H9 (cell line): ENCODE data around the gene LRRC27. TPM values are rescaled to one million over a fixed set of nuclear protein-coding genes. Genes with fewer than 3 reads are reported as not detected.
A peak's percentile ranks its signal among the peaks of the same experiment; 100 is the strongest.

Experiments used
- DNase-seq: peaks from one replicate; pipeline ENCODE4 v3.0.0-alpha.2; 2017
- H2AFZ ChIP-seq: one replicate; pipeline ENCODE4 v1.6.1; 2013; ENCODE audit warnings: mild to moderate bottlenecking, low read length, control low read depth, moderate library complexity
- H2AK5ac ChIP-seq: 2 replicates; pipeline ENCODE4 v1.6.1; 2013; ENCODE audit warnings: low read length, control low read depth, mixed read lengths; ENCODE audit not compliant: insufficient read length
- H2BK120ac ChIP-seq: one replicate; pipeline ENCODE4 v1.6.1; 2013; ENCODE audit warnings: low read depth, mild to moderate bottlenecking, low read length, control low read depth, inconsistent platforms; ENCODE audit not compliant: poor library complexity, severe bottlenecking
- H2BK12ac ChIP-seq: 2 replicates; pipeline ENCODE4 v1.6.1; 2013; ENCODE audit warnings: low read length, control low read depth, mixed read lengths, low read depth; ENCODE audit not compliant: insufficient read length
- H2BK15ac ChIP-seq: 2 replicates; pipeline ENCODE4 v1.6.1; 2013; ENCODE audit warnings: low read depth, low read length, control low read depth
- H2BK20ac ChIP-seq: one replicate; pipeline ENCODE4 v1.6.1; 2013; ENCODE audit warnings: low read depth, mild to moderate bottlenecking, low read length, control low read depth, inconsistent platforms; ENCODE audit not compliant: poor library complexity, severe bottlenecking
- H2BK5ac ChIP-seq: 2 replicates; pipeline ENCODE4 v1.6.1; 2013; ENCODE audit warnings: low read length, control low read depth, mixed read lengths; ENCODE audit not compliant: insufficient read length
- H3K14ac ChIP-seq: 2 replicates; pipeline ENCODE4 v1.6.1; 2013; ENCODE audit warnings: low read length, control low read depth; ENCODE audit not compliant: insufficient read depth
- H3K18ac ChIP-seq: 2 replicates; pipeline ENCODE4 v1.6.1; 2013; ENCODE audit warnings: low read depth, mild to moderate bottlenecking, mixed read lengths, low read length, control low read depth; ENCODE audit not compliant: insufficient read length
- H3K23ac ChIP-seq: 2 replicates; pipeline ENCODE4 v1.6.1; 2013; ENCODE audit warnings: low read length, control low read depth, mixed read lengths, low read depth; ENCODE audit not compliant: insufficient read length
- H3K23me2 ChIP-seq: 2 replicates; pipeline ENCODE4 v1.6.1; 2013; ENCODE audit warnings: low read depth, mild to moderate bottlenecking, mixed read lengths, low read length, control low read depth; ENCODE audit not compliant: insufficient read length, poor library complexity, severe bottlenecking
- H3K27ac ChIP-seq: 2 replicates; pipeline ENCODE4 v1.5.1; 2013; ENCODE audit warnings: low read length, control low read depth, mixed read lengths, low read depth; ENCODE audit not compliant: insufficient read length
- H3K27me3 ChIP-seq: 2 replicates; pipeline ENCODE4 v1.6.1; 2013; ENCODE audit warnings: low read length, control low read depth, inconsistent platforms; ENCODE audit not compliant: insufficient read depth
- H3K4ac ChIP-seq: 2 replicates; pipeline ENCODE4 v1.6.1; 2013; ENCODE audit warnings: low read depth, mild to moderate bottlenecking, control low read depth, inconsistent platforms, low read length, moderate library complexity
- H3K4me1 ChIP-seq: 2 replicates; pipeline ENCODE4 v1.6.1; 2013; ENCODE audit warnings: low read length, control low read depth, inconsistent platforms; ENCODE audit not compliant: insufficient read depth
- H3K4me2 ChIP-seq: 2 replicates; pipeline ENCODE4 v1.6.1; 2013; ENCODE audit warnings: low read length, control low read depth, mixed read lengths; ENCODE audit not compliant: insufficient read length, insufficient read depth
- H3K56ac ChIP-seq: 2 replicates; pipeline ENCODE4 v1.6.1; 2013; ENCODE audit warnings: low read depth, mild to moderate bottlenecking, mixed read lengths, low read length, control low read depth; ENCODE audit not compliant: insufficient read length
- H3K79me1 ChIP-seq: 2 replicates; pipeline ENCODE4 v1.6.1; 2013; ENCODE audit warnings: low read depth, mild to moderate bottlenecking, moderate library complexity, low read length, control low read depth, inconsistent platforms; ENCODE audit not compliant: insufficient read depth, poor library complexity, severe bottlenecking
- H3K79me2 ChIP-seq: 2 replicates; pipeline ENCODE4 v1.6.1; 2013; ENCODE audit warnings: low read length, control low read depth, inconsistent platforms; ENCODE audit not compliant: insufficient read depth
- H3K9ac ChIP-seq: 2 replicates; pipeline ENCODE4 v1.6.1; 2013; ENCODE audit warnings: low read length, control low read depth, mixed read lengths; ENCODE audit not compliant: insufficient read length; ENCODE audit errors: extremely low read depth
- H3K9me3 ChIP-seq: one replicate; pipeline ENCODE4 v1.6.1; 2013; ENCODE audit warnings: low read depth, low read length, inconsistent platforms; ENCODE audit not compliant: control insufficient read depth
- H3T11ph ChIP-seq: one replicate; pipeline ENCODE4 v1.6.1; 2013; ENCODE audit warnings: mild to moderate bottlenecking, low read length, control low read depth, inconsistent platforms
- H4K20me1 ChIP-seq: one replicate; pipeline ENCODE4 v1.6.1; 2013; ENCODE audit not compliant: control insufficient read depth, insufficient read length, insufficient read depth
- H4K5ac ChIP-seq: 2 replicates; pipeline ENCODE4 v1.6.1; 2013; ENCODE audit warnings: low read depth, mild to moderate bottlenecking, mixed read lengths, low read length, control low read depth; ENCODE audit not compliant: insufficient read length
- H4K8ac ChIP-seq: replicated peaks from 2 replicates; pipeline ENCODE4 v1.6.1; 2013; ENCODE audit warnings: low read length, control low read depth, mixed read lengths, low read depth; ENCODE audit not compliant: insufficient read length
- H4K91ac ChIP-seq: 2 replicates; pipeline ENCODE4 v1.6.1; 2013; ENCODE audit warnings: low read depth, mild to moderate bottlenecking, moderate library complexity, mixed read lengths, low read length, control low read depth; ENCODE audit not compliant: insufficient read length
- H3K27ac Mint-ChIP-seq, 3 experiments: 2 replicates in 2 of 3; 3 replicates in 1 of 3; pipeline ENCODE4 v1.8.0; 2020 to 2021; ENCODE audit warnings: mixed read lengths in 3 of 3, mild to moderate bottlenecking in 1 of 3, moderate library complexity in 1 of 3
- H3K27me3 Mint-ChIP-seq: 2 replicates; pipeline ENCODE4 v1.8.0; 2021; ENCODE audit warnings: low read depth, mild to moderate bottlenecking, moderate library complexity, mixed read lengths
- H3K36me3 Mint-ChIP-seq, 3 experiments: 2 replicates in 2 of 3; 3 replicates in 1 of 3; pipeline ENCODE4 v1.8.0; 2020 to 2021; ENCODE audit warnings: low read depth in 3 of 3, mixed read lengths in 3 of 3; ENCODE audit not compliant: insufficient read depth in 1 of 3
- H3K4me1 Mint-ChIP-seq, 2 experiments: 2 replicates each; pipeline ENCODE4 v1.8.0; 2020; ENCODE audit warnings: mixed read lengths in 2 of 2
- H3K4me3 Mint-ChIP-seq, 2 experiments: 2 replicates in 1 of 2; 3 replicates in 1 of 2; pipeline ENCODE4 v1.8.0; 2020 to 2021; ENCODE audit warnings: mild to moderate bottlenecking in 2 of 2, mixed read lengths in 2 of 2, moderate library complexity in 1 of 2
- H3K9me3 Mint-ChIP-seq, 2 experiments: 2 replicates in 1 of 2; 3 replicates in 1 of 2; pipeline ENCODE4 v1.8.0; 2020; ENCODE audit warnings: mild to moderate bottlenecking in 2 of 2, mixed read lengths in 2 of 2, moderate library complexity in 1 of 2
- WGBS: extraction: QIAGEN DNeasy Blood & Tissue Kit; methylation state at CpG from one replicate; pipeline ENCODE4 v1.1.7; 2013; ENCODE audit warnings: missing lambda C conversion rate, low lambda C conversion rate, mixed read lengths; ENCODE audit not compliant: insufficient read length; ENCODE audit errors: extremely low coverage; 5-methylcytosine and 5-hydroxymethylcytosine counted together
- total RNA-seq: library from RNA; stranded (reverse); gene quantifications from 2 replicates; pipeline ENCODE4 v1.2.1, GENCODE V29; 2021
- TF ChIP-seq, protein P1 (sequence below): fragments of 200-600 bp; sonication (generic); conservative IDR thresholded peaks from 3 replicates; pipeline ENCODE4 v1.8.0; 2021; ENCODE audit warnings: antibody characterized with exemption, mild to moderate bottlenecking

The LRRC27 gene
- total RNA-seq, 1 experiment from 2014 or later = 2.7 TPM

DNA sequence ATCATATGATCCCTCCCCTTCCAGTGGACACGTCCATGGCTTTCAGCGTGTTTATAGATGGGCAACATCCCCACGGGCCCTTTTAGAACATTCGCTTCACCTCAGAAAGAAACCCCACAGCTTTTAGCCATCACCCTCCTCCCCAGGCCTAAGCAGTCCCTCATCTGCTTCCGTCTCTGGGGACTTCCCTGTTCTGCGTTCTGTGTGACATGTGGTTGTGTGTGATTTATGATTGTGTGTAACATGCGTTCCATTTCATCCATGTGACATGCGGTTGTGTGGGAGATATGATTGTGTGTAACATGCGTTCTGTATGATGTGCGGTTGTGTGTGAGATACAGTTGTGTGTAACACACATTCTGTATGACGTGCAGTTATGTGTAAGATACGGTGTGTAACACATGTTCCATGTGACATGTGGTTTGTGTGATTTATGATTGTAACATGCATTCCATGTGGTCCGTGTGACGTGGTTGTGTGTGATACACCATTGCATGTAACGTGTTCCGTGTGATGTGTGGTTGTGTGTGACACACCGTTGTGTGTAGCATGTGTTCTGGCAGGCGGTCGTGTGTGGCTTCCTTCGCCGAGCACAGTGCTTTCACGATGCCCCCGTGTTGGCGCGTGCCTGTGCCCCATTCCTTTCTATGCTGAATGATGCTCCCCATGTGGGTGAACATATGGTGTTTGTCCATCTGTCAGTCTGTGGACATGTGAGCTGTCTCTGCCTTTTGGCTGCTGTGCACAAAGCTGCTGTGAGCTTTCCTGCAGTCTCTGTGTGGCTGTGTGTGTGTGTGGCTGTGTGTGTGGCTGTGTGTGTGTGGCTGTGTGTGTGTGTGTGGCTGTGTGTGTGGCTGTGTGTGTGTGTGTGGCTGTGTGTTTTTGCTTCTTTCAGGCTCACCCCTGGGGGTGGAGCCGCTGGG is 91.2 kb downstream of the LRRC27 start:
- Histone ChIP-seq H2BK120ac (no peak overlapping the region), H3K23me2 (no peaks in the 10 kb centered on the region), H4K5ac (no peak overlapping the region), H3K14ac (no peak overlapping the region), H3K18ac (no peak overlapping the region), H2BK15ac (no peak overlapping the region), H2BK12ac (no peak overlapping the region), H3K23ac (no peak overlapping the region), H3K79me2 (no peaks in the 10 kb centered on the region), H2AK5ac (no peak overlapping the region), H3K4ac (no peak overlapping the region), H3K56ac (no peak overlapping the region), H3K4me1 (peaks cover 3% of the 10 kb centered on the region; the same call in 1 of the 2 replicates), H4K20me1 (no peaks in the 10 kb centered on the region), H3K9me3 (no peaks in the 10 kb centered on the region), H4K91ac (no peak overlapping the region), H3K27me3 (no peaks in the 10 kb centered on the region), H3K27ac (no peak overlapping the region), H3K4me2 (no peak overlapping the region), H3K9ac (no peak overlapping the region), H2BK5ac (no peak overlapping the region), H3T11ph (no peak overlapping the region), H4K8ac (no peak overlapping the region), H2AFZ (no peak overlapping the region), H3K79me1 (no peaks in the 10 kb centered on the region), H2BK20ac (no peak overlapping the region)
- TF ChIP-seq, protein P1, sequence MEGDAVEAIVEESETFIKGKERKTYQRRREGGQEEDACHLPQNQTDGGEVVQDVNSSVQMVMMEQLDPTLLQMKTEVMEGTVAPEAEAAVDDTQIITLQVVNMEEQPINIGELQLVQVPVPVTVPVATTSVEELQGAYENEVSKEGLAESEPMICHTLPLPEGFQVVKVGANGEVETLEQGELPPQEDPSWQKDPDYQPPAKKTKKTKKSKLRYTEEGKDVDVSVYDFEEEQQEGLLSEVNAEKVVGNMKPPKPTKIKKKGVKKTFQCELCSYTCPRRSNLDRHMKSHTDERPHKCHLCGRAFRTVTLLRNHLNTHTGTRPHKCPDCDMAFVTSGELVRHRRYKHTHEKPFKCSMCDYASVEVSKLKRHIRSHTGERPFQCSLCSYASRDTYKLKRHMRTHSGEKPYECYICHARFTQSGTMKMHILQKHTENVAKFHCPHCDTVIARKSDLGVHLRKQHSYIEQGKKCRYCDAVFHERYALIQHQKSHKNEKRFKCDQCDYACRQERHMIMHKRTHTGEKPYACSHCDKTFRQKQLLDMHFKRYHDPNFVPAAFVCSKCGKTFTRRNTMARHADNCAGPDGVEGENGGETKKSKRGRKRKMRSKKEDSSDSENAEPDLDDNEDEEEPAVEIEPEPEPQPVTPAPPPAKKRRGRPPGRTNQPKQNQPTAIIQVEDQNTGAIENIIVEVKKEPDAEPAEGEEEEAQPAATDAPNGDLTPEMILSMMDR = no peak
- H3K4me3 Mint-ChIP-seq = no peak overlapping the region
- H3K27me3 Mint-ChIP-seq = no peaks in the 10 kb centered on the region; the same call in none of the 2 replicates
- DNase-seq = no peak
- no CpG with 5 or more reads among the region's 26 CpGs for WGBS
- no peaks in the 10 kb centered on the region for H3K9me3 Mint-ChIP-seq
- H3K36me3 Mint-ChIP-seq = no peaks in the 10 kb centered on the region
- H3K4me1 Mint-ChIP-seq = peaks cover 14 to 32% of the 10 kb centered on the region in 2 experiments
- H3K27ac Mint-ChIP-seq = peak overlapping the region in 1 of 3 experiments; percentile 45; a peak in 3 of 7 replicates
